ENCODE data around the gene CLEC3A. TPM values are rescaled to one million over a fixed set of nuclear protein-coding genes. Genes with fewer than 3 reads are reported as not detected.

CLEC3A gene
- total and polyA plus RNA-seq, 4 donors, result not detected

GRCh38 chr16:78060809-78061208 is 38.5 kb downstream of the CLEC3A start:
- Histone ChIP-seq H3K4me1 (ENCODE audit: control insufficient read depth in 4 of 4, insufficient read depth in 4 of 4, low read length in 3 of 4) (no peaks in the 10 kb centered on the region), H3K4me3 (ENCODE audit: low read depth in 1 of 3, low read length in 3 of 3) (no peak overlapping the region), H3K9me3 (ENCODE audit: control insufficient read depth in 4 of 4, low read length in 3 of 4) (no peaks in the 10 kb centered on the region), H3K36me3 (ENCODE audit: control insufficient read depth in 4 of 4, insufficient read depth in 3 of 4, low read depth in 1 of 4, low read length in 3 of 4) (no peaks in the 10 kb centered on the region), H3K27ac (ENCODE audit: low read depth in 1 of 2, low read length in 2 of 2) (no peak overlapping the region), H3K9ac (ENCODE audit: low read depth in 1 of 2, low read length in 2 of 2) (no peak overlapping the region), H3K27me3 (ENCODE audit: control insufficient read depth in 4 of 4, insufficient read depth in 4 of 4, low read length in 3 of 4) (peaks cover 0 to 1% (median 0%) of the 10 kb centered on the region in 4 donors)
- no peak for TF ChIP-seq NR2F2 (IDR thresholded peaks at IDR 0.05)
- TF ChIP-seq ATF3 (IDR thresholded peaks at IDR 0.05), result no peak
- TF ChIP-seq RAD21 (IDR thresholded peaks at IDR 0.05), result no peak
- no peak for TF ChIP-seq MAX (IDR thresholded peaks at IDR 0.05)
- no peak for TF ChIP-seq FOXA1 (IDR thresholded peaks at IDR 0.05)
- TF ChIP-seq HNF4G (IDR thresholded peaks at IDR 0.05), result no peak
- TF ChIP-seq EGR1 (IDR thresholded peaks at IDR 0.05; ENCODE audit: low read depth in 2 of 2), result no peak
- TF ChIP-seq CTCF (IDR thresholded peaks at IDR 0.05; ENCODE audit: low read depth, low read length, missing input control), result no peak
- no peak for DNase-seq (ENCODE audit: low spot score)
- WGBS, result 58% methylated on average over 5 of the region's 5 CpGs

GRCh38 chr16:78065319-78065718 is 43.0 kb downstream of the CLEC3A start:
- Histone ChIP-seq H3K9ac (ENCODE audit: low read depth in 1 of 2, low read length in 2 of 2) (no peak overlapping the region), H3K4me3 (ENCODE audit: low read depth in 1 of 3, low read length in 3 of 3) (no peak overlapping the region), H3K4me1 (ENCODE audit: control insufficient read depth in 4 of 4, insufficient read depth in 4 of 4, low read length in 3 of 4) (no peaks in the 10 kb centered on the region), H3K36me3 (ENCODE audit: control insufficient read depth in 4 of 4, insufficient read depth in 3 of 4, low read depth in 1 of 4, low read length in 3 of 4) (no peaks in the 10 kb centered on the region), H3K27me3 (ENCODE audit: control insufficient read depth in 4 of 4, insufficient read depth in 4 of 4, low read length in 3 of 4) (peaks cover 0 to 3% (median 0%) of the 10 kb centered on the region in 4 donors), H3K9me3 (ENCODE audit: control insufficient read depth in 4 of 4, low read length in 3 of 4) (no peaks in the 10 kb centered on the region), H3K27ac (ENCODE audit: low read depth in 1 of 2, low read length in 2 of 2) (no peak overlapping the region)
- WGBS, result 66% methylated on average over 4 of the region's 4 CpGs
- DNase-seq (ENCODE audit: low spot score), result no peak
- TF ChIP-seq ZBTB33 (IDR thresholded peaks at IDR 0.05) (no peak), MAX (IDR thresholded peaks at IDR 0.05) (no peak), JUND (IDR thresholded peaks at IDR 0.05) (no peak), RAD21 (IDR thresholded peaks at IDR 0.05) (no peak), NR2F2 (IDR thresholded peaks at IDR 0.05) (no peak), HNF4A (conservative IDR thresholded peaks at IDR 0.05) (no peak), REST (IDR thresholded peaks at IDR 0.05) (no peak), GABPA (IDR thresholded peaks at IDR 0.05 in 1 of 2, conservative IDR thresholded peaks at IDR 0.05 in 1 of 2) (no peak), FOXA2 (IDR thresholded peaks at IDR 0.05) (no peak), HNF4G (IDR thresholded peaks at IDR 0.05) (no peak), SP1 (IDR thresholded peaks at IDR 0.05) (no peak), YY1 (IDR thresholded peaks at IDR 0.05) (no peak), TAF1 (conservative IDR thresholded peaks at IDR 0.05) (no peak), ATF3 (IDR thresholded peaks at IDR 0.05) (no peak), FOXA1 (IDR thresholded peaks at IDR 0.05) (no peak), EGR1 (IDR thresholded peaks at IDR 0.05; ENCODE audit: low read depth in 2 of 2) (no peak)

All from liver (tissue), 9 donors.